ENCODE data around the gene KRT78.

Gene KRT78

GRCh38 chr12:52837781-52838608, 10.8 kb downstream of the KRT78 start:
- Histone ChIP-seq H3K27me3 (ENCODE audit: control insufficient read depth, low read length) (no peaks in the 10 kb centered on the region; the same call in 1 of the 2 replicates), H3K36me3 (ENCODE audit: control insufficient read depth, low read length) (no peaks in the 10 kb centered on the region), H3K9me2 (replicated peaks; ENCODE audit: control insufficient read depth, low read length) (no peaks in the 10 kb centered on the region), H3K4me1 (ENCODE audit: control insufficient read depth, low read length) (no peaks in the 10 kb centered on the region), H3K9me3 (ENCODE audit: control insufficient read depth, insufficient read depth, low read length) (no peaks in the 10 kb centered on the region), H4K20me1 (ENCODE audit: control insufficient read depth, insufficient read depth, low read depth, low read length) (no peaks in the 10 kb centered on the region), H3K4me3 (ENCODE audit: low read length) (no peak overlapping the region), H3K27ac (ENCODE audit: low read depth, low read length) (no peak overlapping the region), H3F3A (ENCODE audit: control insufficient read depth, insufficient read depth) (no peaks in the 10 kb centered on the region), H3K4me2 (ENCODE audit: low read length) (no peak overlapping the region), H3K79me2 (ENCODE audit: control insufficient read depth, low read length) (no peaks in the 10 kb centered on the region)
- TF ChIP-seq, protein P1, sequence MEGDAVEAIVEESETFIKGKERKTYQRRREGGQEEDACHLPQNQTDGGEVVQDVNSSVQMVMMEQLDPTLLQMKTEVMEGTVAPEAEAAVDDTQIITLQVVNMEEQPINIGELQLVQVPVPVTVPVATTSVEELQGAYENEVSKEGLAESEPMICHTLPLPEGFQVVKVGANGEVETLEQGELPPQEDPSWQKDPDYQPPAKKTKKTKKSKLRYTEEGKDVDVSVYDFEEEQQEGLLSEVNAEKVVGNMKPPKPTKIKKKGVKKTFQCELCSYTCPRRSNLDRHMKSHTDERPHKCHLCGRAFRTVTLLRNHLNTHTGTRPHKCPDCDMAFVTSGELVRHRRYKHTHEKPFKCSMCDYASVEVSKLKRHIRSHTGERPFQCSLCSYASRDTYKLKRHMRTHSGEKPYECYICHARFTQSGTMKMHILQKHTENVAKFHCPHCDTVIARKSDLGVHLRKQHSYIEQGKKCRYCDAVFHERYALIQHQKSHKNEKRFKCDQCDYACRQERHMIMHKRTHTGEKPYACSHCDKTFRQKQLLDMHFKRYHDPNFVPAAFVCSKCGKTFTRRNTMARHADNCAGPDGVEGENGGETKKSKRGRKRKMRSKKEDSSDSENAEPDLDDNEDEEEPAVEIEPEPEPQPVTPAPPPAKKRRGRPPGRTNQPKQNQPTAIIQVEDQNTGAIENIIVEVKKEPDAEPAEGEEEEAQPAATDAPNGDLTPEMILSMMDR (IDR thresholded peaks at IDR 0.05; ENCODE audit: low read depth, low read length, poor library complexity, severe bottlenecking): no peak
- no peak for TF ChIP-seq EZH2phosphoT487 (IDR thresholded peaks at IDR 0.05; ENCODE audit: borderline replicate concordance, low read length)

GRCh38 chr12:52837413-52837741, 11.4 kb downstream of the KRT78 start:
- no peak overlapping the region for H3K4me2 ChIP-seq (ENCODE audit: low read length)
- TF ChIP-seq EZH2phosphoT487 (IDR thresholded peaks at IDR 0.05; ENCODE audit: borderline replicate concordance, low read length): no peak
- TF ChIP-seq, protein P1 (IDR thresholded peaks at IDR 0.05; ENCODE audit: low read depth, low read length, poor library complexity, severe bottlenecking): no peak
- no peaks in the 10 kb centered on the region for H3K79me2 ChIP-seq (ENCODE audit: control insufficient read depth, low read length)

DNA sequence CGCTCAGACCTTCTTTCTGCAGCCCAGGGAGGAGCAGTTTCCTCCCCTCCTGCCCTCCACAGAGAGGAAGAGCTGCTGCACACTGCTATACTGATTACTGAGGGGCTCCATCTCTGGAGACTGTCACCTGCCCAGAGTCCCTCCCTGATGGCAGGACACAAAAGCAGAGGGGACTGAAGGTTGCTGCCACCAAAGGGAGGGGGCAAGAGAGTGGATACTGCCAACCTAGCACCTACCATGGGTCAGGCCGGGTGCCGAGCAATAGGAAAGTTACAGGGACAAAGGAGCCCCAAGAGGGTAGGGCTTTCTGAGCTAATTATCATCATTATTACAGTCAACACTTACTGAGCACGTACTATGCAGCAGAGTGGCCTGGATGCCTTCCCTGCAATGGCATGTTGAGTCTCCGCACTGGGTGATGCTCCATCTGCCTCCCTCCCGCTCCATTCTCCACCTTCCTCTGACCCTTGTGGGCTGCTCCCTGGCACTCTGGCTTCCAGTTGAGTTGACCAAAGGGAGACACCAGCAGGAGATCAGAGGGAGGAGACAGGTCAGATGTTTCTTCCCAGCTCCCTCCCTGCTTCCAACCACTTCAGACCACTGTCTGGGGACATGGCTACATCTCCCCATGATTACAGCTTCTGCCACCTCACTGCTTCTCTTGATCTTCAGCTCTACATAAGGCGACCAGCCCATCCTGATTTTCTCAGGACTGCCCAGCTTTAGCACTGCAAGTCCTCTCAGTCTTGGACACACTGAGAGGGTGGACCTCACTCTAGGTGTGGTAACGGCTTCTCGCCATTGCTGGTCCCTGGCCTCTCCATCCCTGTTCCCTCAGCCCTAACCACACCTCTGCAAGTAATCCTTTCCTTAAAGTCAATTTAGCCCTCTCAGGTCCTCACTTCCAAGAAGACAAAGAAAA, 12.0 kb downstream of the KRT78 start:
- H3K4me2 ChIP-seq (ENCODE audit: low read length): no peak overlapping the region
- H3K27me3 ChIP-seq (ENCODE audit: control insufficient read depth, low read length): no peaks in the 10 kb centered on the region; the same call in 1 of the 2 replicates
- no peaks in the 10 kb centered on the region for H3K79me2 ChIP-seq (ENCODE audit: control insufficient read depth, low read length)
- H3K27ac ChIP-seq (ENCODE audit: low read depth, low read length): no peak overlapping the region
- TF ChIP-seq, protein P1 (IDR thresholded peaks at IDR 0.05; ENCODE audit: low read depth, low read length, poor library complexity, severe bottlenecking): no peak
- TF ChIP-seq EZH2phosphoT487 (IDR thresholded peaks at IDR 0.05; ENCODE audit: borderline replicate concordance, low read length): no peak
- no peak overlapping the region for H3K4me3 ChIP-seq (ENCODE audit: low read length)
- no peaks in the 10 kb centered on the region for H3K9me3 ChIP-seq (ENCODE audit: control insufficient read depth, insufficient read depth, low read length)
- H3K36me3 ChIP-seq (ENCODE audit: control insufficient read depth, low read length): no peaks in the 10 kb centered on the region
- no peaks in the 10 kb centered on the region for H3K9me2 ChIP-seq (replicated peaks; ENCODE audit: control insufficient read depth, low read length)
- H4K20me1 ChIP-seq (ENCODE audit: control insufficient read depth, insufficient read depth, low read depth, low read length): no peaks in the 10 kb centered on the region
- H3K4me1 ChIP-seq (ENCODE audit: control insufficient read depth, low read length): no peaks in the 10 kb centered on the region
- no peaks in the 10 kb centered on the region for H3F3A ChIP-seq (ENCODE audit: control insufficient read depth, insufficient read depth)

More at GRCh38 chr12:52837413-52837741, 11.4 kb downstream of the KRT78 start:
- Histone ChIP-seq H3K9me2 (replicated peaks; ENCODE audit: control insufficient read depth, low read length) (no peaks in the 10 kb centered on the region), H3K9me3 (ENCODE audit: control insufficient read depth, insufficient read depth, low read length) (no peaks in the 10 kb centered on the region), H4K20me1 (ENCODE audit: control insufficient read depth, insufficient read depth, low read depth, low read length) (no peaks in the 10 kb centered on the region), H3K4me1 (ENCODE audit: control insufficient read depth, low read length) (no peaks in the 10 kb centered on the region), H3K27ac (ENCODE audit: low read depth, low read length) (no peak overlapping the region), H3K27me3 (ENCODE audit: control insufficient read depth, low read length) (no peaks in the 10 kb centered on the region; the same call in 1 of the 2 replicates), H3F3A (ENCODE audit: control insufficient read depth, insufficient read depth) (no peaks in the 10 kb centered on the region), H3K36me3 (ENCODE audit: control insufficient read depth, low read length) (no peaks in the 10 kb centered on the region), H3K4me3 (ENCODE audit: low read length) (no peak overlapping the region)
